OCI-M2 (cell line): ENCODE data around the gene PPFIA3.

Experiments used
- DNase-seq: peaks from one replicate; lab custom pipeline; 2025; ENCODE audit not compliant: unreplicated experiment; lab: John Stamatoyannopoulos, UW

PPFIA3 gene

DNA sequence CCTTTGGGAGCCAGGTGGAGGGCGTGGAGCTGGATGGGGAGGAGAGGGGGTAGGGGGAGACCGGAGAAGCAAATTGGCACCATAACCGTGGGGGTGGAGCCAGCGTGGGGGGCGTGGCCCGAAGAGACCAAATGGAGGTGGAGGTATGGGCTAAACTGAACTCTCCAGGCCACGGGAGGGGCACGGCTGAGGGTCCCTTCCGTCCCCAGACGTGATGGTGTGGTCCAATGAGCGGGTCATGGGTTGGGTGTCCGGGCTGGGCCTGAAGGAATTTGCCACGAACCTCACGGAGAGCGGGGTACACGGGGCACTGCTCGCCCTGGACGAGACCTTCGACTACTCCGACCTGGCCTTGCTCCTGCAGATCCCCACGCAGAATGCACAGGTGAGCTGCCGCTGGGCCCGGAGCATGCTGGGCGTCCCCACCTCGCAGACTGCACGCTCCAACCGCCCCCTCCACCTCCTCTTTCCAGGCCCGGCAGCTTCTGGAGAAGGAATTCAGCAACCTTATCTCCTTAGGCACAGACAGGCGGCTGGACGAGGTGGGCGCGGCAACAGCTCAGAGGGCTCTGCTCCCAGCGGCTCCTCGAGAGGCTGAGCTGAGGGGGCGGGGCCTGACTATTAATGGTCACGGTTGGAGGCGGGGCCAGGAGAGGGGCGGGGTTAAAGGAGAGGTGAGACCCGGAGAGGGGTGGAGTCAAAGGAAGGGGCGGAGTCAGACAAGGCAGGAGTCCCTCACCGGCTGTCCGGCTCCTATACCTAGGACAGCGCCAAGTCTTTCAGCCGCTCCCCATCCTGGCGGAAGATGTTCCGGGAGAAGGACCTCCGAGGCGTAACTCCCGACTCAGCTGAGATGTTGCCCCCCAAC is 29.7 kb downstream of the PPFIA3 start:
- peak; percentile 95 for DNase-seq

DNA sequence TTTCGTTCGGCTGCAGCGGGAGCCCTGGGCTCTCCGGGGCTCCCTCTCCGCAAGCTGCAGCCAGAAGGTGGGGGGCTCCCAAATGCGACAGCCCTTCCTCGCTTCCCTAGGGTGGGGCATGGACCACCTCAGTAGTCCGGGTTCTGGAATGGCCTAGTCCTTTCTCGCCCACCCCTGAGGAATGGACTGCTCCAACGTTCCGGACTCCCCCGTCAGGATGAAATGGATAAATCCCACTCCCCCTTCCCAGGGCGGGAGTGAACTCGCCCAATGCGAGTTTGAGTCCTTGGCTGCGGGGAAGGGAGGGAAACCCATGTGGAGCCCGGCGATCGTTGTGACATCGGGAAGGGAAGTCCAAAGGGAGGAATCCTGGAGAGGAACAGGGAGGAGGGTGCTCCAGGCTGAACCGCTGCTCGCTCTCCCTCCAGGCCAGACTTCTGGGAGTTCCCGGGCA is 30.3 kb downstream of the PPFIA3 start:
- no peak for DNase-seq

DNA sequence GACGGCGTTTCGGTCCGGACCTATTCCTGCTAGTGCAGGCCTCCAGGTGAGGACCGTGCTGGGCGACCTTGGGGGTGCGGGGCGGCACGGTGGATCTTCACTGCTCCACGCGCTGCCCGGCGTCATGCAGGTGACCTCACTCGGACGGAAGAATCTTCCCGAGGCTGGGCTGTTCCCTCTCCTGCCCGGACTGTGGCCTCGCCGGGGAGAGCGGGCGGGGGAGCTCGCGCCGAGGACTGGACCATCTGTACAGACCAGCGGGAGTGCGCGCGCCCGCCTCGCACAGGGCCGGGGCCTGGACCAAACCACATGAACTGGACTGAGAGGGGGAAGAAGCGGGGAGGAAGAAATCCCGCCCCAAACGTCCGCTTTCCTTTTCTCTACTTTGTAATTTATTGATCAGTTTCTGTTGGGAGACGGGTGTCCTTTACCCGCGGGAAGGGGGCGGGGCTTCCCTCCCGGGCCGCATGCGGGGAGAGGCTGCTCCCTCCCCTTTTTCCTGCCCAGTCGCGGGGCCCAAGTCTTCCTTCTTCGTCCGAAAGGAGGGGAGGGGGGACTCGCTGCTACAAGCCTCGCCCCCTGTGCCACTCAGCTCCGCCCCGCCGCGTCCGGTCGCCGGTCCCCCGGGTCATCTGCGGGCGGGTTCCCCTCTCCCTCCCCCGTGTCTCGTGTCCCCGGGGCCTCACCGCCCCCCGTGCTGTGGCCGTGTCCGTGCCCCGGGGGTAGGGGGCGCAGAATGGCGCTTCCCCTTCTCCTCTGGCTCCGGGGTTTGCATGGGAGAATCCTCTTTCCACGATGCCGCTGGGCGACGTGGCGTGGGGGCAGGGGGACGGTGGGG is 31.0 kb downstream of the PPFIA3 start:
- DNase-seq, result peak; percentile 79

DNA sequence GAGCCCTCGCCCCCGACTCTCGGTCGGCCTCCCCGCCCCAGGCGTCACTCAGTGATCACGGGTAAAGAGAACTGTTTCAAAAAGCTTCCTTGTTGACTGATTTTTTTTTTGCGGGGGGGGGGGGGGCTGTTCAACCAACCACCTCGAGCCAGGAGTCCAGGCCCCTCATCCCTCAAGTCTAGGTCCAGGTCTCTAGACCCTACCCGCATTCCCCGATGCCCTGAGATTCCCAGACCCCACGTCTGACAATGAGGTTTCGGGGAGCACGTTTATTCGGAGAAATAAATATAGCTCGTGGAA is 31.6 kb downstream of the PPFIA3 start:
- no peak for DNase-seq

DNA sequence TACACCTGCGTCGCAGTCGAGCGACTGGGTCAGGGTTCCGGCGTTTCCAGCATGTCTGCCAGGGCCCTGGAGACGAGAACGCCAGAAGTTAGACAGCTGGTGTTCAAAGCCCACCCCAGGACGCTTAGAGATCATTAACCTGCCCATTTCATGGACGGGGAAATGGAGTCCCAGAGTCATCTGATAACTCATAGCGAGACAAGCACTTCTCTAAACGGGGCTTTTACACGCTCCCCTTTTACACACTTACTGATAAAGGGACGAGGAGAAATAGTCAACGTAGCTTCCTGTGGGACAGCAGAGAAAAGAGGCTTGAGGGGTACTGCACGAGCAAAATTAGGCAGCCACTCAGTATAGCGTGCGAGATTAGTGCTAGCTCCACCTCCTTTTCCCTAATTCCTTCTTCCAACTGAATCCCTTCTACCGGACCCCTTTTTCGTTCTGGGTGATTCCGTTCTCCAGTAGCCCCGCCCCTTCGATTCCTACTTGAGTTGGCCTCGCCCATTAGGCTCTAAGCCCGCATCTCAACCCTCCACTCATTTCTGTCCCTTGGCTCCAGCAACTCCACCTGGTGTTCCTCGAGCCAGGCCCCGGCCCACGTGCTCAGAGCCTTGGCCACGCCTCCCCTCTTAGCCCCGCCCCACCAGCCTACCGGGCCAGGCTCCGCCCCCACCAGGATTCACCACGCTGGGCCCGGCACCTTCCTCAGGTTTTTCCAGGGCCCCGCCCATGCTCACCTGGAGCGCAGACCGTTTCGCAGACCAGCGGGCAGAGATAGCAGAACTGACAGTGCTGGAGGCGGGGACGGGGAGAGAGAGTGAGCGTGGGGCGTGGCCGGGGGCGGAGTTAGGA is 32.1 kb downstream of the PPFIA3 start:
- DNase-seq, result peak; percentile 94

DNA sequence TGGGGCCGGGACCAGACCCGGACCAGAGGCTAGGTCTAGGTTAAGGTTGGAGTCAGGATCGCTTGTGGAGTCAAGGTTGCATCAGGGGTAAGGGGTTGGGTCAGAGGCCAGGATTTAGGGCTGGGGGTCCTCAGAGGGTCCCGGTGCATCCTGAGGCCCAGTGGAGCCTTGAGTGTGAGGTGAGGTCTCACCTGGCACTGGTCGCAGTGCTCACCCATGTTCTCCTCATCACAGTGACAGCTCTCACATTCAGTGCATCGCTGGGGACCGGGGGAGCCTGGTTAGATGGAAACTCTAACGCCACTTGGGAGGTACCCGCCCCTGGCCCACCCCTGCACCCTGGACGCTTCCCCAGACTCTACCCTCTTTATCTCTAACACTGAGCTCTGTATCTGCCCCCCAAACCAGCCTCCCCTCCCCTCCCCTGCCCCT is 32.8 kb downstream of the PPFIA3 start:
- DNase-seq, result no peak

DNA sequence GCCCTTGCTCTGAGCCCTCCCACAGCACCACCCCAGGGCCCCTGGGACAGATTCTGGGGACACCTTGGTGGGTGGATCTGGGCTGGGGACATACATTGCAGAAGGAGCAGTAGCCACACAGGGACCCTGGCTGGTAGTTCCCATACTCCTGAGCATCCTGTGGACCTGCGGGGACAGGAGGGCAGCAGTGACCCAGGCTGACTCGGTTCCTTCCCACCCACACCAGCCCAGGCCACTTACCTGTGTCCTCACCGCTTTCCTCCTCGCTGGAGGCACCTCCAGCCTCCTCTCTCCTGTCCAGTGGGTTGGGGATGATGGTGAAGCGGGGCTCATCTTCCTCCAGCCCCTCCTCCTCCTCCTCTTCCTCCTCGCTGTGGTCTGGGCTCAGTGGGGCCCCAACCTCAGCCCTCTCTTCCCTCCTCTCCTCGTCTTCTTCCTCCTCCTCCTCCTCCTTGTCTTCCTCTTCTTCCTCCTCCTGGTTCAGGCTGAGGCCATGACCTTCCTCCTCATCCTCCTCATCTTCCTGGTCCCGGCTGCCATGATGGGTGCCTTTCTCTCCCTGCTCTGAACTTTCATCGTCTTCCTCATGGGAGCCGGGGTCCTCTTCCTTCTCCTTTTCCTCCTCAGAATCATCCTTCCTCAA is 33.9 kb downstream of the PPFIA3 start:
- DNase-seq, result no peak

DNA sequence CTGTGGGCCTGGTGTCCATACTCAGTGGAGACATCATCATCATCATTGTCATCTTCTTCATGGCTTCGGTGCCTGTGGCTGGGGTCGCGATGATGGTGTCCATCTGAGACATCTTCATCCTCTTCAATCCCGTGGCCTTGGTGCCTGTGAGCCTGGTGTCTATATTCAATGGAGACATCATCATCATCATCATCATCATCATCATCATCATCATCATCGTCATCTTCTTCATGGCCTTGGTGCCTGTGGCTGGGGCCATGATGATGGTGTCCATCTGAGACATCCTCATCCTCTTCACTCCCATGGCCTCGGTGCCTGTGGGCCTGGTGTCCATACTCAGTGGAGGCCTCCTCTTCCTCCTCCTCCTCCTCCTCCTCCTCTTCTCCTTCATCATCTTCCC is 34.9 kb downstream of the PPFIA3 start:
- DNase-seq, result no peak

DNA sequence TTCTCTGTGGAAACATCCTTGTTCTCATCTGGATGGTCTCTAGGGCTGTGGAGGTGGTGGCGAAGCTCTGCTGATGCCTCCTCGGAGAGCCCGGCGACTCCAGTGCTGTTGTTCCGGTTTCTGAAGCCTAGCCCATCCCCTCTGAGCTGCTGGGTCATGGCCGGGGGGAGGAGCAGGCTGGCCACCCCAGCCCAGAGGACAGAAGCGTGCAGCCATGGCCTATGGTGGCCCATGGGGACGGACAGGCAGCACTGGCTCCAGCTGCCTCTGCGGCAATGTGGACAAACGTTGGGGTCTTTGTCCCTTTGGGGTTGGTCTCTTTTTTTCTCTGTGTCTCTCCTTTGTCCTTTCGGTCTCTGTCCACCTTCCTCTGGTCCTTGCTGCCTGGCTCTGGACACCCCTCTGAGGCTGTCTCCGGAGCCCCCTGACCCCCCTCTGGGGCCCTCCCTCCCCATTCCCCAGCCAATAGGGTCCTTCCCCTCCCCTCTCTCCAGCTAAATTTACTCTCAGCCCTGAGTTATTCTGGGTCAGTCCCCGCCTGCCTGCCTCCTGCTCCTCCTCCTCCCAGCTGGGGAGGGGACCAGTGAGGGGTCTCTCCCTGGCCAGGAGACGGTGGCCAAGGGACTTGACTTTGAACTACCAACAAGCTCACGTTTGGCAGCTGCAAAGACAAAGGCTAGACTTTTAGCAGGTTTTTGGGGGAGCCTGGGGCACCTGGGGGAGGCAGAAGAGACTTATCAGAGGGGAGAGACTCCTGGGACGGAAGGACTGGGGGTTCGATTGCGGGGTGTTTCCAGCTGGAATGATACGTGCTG is 35.9 kb downstream of the PPFIA3 start, which contains the start of gene HRC:
Gene HRC (minus strand): TSS at position 392 of the 815 bp plus-strand sequence. CDS start 159 bp downstream, at position 233.
- DNase-seq, result no peak

DNA sequence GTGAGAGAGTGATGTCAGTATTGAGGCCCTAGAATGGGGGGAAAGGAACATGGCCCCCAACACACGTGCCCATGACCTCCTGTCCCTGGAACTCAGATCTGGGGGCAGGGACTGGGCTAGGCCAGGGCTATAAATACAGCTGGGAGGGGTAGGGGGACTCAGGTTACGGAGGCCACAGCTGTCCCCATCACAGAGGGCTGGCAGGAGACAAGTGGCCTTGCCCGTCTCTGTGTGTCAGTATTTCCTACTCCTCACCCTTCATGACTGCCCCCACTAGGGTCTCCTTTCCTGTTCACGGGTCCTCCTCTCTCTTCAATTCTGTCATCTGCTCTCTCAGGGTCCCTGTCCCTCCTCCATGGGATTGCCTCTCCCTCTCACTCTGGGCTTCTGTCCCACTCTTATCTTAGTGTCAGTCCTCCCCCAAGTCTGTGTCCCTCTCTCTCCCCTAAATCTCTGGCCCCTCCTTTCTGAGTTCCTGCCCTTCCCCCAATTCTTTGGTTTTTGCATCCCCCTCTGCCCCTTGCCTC is 36.5 kb downstream of the PPFIA3 start:
- DNase-seq, result no peak

DNA sequence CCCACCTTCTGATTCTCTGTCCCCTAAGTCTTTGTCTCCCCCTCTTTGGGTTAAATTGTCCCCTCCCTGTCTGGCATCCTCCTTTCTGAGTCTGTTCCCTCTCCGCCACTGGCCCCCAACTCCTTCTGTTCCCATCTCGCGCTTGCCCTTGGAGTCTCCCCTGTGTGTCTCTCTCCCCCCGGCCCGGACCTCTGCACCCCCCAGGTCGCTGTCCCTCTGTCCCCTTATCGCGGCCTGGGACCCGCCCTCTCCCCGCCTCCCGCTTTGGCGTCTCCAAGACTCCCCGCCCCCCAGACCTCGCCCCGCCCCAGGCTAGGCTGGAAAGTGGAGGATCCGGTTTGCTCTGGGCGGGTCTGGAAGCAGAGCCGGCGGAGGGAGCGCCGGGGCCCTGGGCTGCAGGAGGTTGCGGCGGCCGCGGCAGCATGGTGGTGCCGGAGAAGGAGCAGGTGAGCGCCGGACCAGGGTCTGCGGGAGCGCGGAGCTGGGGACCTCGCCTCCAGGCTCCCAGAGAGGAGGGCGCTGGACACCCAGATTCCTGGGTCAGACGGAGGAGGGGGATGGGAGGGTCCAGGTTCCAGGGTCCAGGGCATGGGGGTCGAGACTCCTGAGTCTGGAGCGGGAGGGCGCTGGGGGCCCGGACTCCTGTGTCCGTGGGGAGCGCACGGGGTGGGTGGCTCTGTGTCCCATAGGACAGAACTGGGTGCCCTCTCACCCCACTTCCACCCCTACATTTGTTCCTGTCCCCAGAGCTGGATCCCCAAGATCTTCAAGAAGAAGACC is 38.3 kb downstream of the PPFIA3 start, which contains the start of gene TRPM4:
Gene TRPM4 (plus strand): TSS at position 348 of the 780 bp plus-strand sequence. CDS start 75 bp downstream, at position 423.
- DNase-seq, result peak; percentile 51

DNA sequence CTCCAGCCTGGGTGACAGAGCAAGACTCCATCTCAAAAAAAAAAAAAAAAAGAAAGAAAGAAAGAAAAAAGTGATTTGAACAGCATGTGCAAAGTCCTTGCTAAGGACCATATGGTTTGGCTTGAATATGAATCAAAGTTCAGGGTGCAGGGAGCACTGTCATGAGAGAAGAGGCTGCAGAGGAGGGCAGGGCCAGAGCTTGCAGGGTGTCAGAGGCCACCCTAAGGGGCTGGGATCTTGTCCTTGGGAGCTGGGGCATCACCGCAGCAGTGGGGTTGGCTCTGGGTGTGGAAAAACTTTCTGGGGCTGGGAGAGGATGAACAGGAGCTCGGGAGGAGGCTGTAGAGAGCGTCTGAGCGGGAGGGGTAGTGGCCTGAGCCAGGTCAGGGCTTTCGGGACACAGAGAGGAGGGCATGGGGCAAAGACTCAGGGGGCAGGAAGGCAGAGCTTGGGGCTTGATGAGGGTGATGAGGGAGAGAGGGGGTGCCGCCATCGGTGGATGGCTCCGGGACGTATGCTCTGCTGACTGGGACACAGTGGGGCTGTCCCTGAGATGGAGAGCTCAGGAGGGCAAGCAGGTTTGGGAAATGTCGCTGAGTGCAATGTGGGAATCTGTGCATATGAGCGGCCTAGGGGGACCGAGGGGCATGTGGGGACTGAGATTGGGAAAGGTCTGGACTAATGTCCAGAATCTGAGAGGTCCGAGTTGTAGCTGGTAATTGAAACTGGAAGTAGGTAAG is 41.3 kb downstream of the PPFIA3 start:
- DNase-seq, result no peak

DNA sequence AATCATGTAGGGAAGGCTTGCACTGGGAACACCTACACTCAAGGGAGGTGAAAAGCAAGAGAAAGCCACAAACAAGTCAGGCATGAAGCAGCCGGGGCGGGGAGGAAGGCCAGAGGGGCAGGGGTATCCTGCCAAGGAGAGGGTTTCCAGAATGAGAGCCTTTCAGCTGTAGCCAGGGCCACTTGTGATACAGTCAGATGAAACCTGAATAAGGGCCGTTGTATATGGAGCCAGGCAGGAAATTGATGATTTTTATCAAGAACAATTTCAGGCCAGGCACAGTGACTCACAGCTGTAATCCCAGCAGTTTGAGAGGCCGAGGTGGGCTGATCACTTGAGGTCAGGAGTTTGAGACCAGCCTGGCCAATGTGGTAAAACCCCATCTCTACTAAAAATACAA is 42.6 kb downstream of the PPFIA3 start:
- DNase-seq, result no peak

DNA sequence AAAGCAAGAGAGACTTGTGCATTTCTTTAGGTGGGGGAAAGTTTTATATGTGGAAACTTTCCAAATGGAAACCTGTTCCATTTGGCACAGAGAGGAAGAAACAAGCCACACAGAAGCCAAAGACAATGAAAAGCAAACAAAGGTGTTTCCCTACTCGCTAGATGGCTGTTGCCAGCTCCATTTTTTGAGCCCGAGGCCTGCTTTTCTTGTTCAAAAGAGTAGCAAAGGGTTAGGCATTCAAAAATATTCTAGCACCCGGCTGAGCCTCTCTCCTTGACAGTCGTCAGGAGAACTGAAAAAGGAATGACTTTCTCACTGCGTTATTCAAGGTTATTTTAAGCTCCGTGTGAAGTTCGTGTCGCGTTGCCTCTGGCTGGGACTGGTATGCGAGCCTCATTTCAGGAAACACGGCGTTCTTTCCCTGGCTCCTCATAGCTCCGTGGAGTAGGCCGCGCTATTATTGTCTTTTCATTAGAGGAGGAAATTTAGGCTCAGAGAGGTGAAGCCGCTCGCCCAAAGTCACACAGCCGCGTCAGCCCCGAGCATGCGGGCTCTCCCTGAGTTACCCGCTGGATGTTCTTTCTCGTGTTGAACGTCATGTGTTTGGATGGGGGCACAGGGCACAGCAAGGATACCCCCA is 45.9 kb downstream of the PPFIA3 start:
- DNase-seq, result no peak

DNA sequence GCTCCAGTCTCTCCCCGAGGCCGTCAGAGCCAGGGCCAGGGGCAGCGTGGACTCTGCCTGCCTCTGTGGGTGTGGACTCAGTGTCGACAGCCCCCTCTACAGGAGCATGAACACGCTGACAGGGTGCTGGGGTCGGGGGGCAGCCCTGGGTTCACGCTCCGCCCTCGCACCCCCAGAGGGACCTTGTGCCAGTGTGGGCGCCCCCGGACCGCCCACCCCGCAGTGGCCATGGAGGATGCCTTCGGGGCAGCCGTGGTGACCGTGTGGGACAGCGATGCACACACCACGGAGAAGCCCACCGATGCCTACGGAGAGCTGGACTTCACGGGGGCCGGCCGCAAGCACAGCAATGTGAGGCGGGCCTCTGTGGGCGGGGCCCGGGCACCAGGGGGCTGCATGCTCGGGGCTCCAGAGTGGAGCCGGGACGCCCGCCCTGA is 46.5 kb downstream of the PPFIA3 start:
- DNase-seq, result no peak

DNA sequence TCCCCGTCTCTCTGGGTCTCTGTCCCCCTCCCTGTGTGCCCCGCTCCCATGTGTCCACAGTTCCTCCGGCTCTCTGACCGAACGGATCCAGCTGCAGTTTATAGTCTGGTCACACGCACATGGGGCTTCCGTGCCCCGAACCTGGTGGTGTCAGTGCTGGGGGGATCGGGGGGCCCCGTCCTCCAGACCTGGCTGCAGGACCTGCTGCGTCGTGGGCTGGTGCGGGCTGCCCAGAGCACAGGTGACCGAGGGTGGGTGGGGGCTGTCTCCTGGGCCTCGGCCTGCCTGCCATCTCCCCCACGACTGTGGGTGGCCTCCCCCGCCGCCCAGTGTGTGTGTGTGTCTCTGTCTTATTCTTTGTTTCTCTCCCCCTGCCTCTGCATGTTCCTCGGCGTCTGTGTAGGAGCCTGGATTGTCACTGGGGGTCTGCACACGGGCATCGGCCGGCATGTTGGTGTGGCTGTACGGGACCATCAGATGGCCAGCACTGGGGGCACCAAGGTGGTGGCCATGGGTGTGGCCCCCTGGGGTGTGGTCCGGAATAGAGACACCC is 48.6 kb downstream of the PPFIA3 start:
- no peak for DNase-seq

DNA sequence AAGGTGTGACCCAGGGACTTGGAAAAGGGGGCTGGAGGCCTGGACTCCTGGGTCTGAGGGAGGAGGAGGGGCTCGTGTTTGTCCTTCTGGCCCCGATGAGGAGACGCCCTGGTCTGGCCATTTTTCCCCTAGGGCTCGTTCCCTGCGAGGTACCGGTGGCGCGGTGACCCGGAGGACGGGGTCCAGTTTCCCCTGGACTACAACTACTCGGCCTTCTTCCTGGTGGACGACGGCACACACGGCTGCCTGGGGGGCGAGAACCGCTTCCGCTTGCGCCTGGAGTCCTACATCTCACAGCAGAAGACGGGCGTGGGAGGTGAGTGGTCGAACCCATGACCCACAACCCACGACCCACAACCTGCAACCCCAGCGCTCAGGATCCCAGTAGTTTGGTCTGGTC is 49.1 kb downstream of the PPFIA3 start:
- no peak for DNase-seq
